ENCODE measurements around the gene MLLT3.

Gene MLLT3

GRCh38 chr9:20553558-20554149 lies 68.6 kb downstream of the MLLT3 start:
- no peak for DNase-seq

GRCh38 chr9:20552874-20553557 lies 69.3 kb downstream of the MLLT3 start:
- no peak for DNase-seq

- DNase-seq: no peak
Observed at GRCh38 chr9:20551835-20552234, 70.5 kb downstream of the MLLT3 start.

- no peak for DNase-seq
Observed at GRCh38 chr9:20551236-20551635, 71.1 kb downstream of the MLLT3 start.

GRCh38 chr9:20550326-20550725 lies 72.0 kb downstream of the MLLT3 start:
- no peak for DNase-seq

- no peak for DNase-seq
Observed at GRCh38 chr9:20549053-20549452, 73.2 kb downstream of the MLLT3 start.

GRCh38 chr9:20545023-20545622 lies 77.2 kb downstream of the MLLT3 start:
- no peak for DNase-seq

- no peak for DNase-seq
Observed at GRCh38 chr9:20540169-20540863, 82.0 kb downstream of the MLLT3 start.

- no peak for DNase-seq
Observed at GRCh38 chr9:20538956-20539355, 83.3 kb downstream of the MLLT3 start.

- no peak for DNase-seq
Observed at GRCh38 chr9:20538092-20538491, 84.2 kb downstream of the MLLT3 start.

GRCh38 chr9:20537294-20537693 lies 85.0 kb downstream of the MLLT3 start:
- no peak for DNase-seq

- no peak for DNase-seq
Observed at GRCh38 chr9:20532584-20532983, 89.7 kb downstream of the MLLT3 start.

- no peak for DNase-seq
Observed at GRCh38 chr9:20529837-20530236, 92.5 kb downstream of the MLLT3 start.

GRCh38 chr9:20528253-20528652 lies 94.0 kb downstream of the MLLT3 start:
- DNase-seq: no peak

GRCh38 chr9:20526500-20527319 lies 95.6 kb downstream of the MLLT3 start:
- no peak for DNase-seq

GRCh38 chr9:20524776-20525175 lies 97.5 kb downstream of the MLLT3 start:
- no peak for DNase-seq

- no peak for DNase-seq
Observed at GRCh38 chr9:20518737-20519136, 103.6 kb downstream of the MLLT3 start.

GRCh38 chr9:20513126-20513913 lies 109.0 kb downstream of the MLLT3 start:
- no peak for DNase-seq

- no peak for DNase-seq
Observed at GRCh38 chr9:20512636-20513035, 109.7 kb downstream of the MLLT3 start.

GRCh38 chr9:20512106-20512505 lies 110.2 kb downstream of the MLLT3 start:
- no peak for DNase-seq

- no peak for DNase-seq
Observed at GRCh38 chr9:20511686-20512085, 110.6 kb downstream of the MLLT3 start.

- no peak for DNase-seq
Observed at GRCh38 chr9:20509466-20509865, 112.8 kb downstream of the MLLT3 start.

Data from NCI-H187 (cell line).